ENCODE results near the gene SP8.

The SP8 gene

GRCh38 chr7:20748853-20749252 lies 37.8 kb downstream of the SP8 start:
- DNase-seq: no peak

GRCh38 chr7:20747001-20747400 lies 39.7 kb downstream of the SP8 start:
- no peak for DNase-seq

- no peak for DNase-seq
Measured at GRCh38 chr7:20745702-20746101, 41.0 kb downstream of the SP8 start.

GRCh38 chr7:20744954-20745446 lies 41.7 kb downstream of the SP8 start:
- no peak for DNase-seq

GRCh38 chr7:20742913-20743312 lies 43.8 kb downstream of the SP8 start:
- DNase-seq: no peak

- no peak for DNase-seq
Measured at GRCh38 chr7:20741801-20742200, 44.9 kb downstream of the SP8 start.

- no peak for DNase-seq
Measured at GRCh38 chr7:20738518-20739481, 47.9 kb downstream of the SP8 start.

GRCh38 chr7:20737840-20738448 lies 48.7 kb downstream of the SP8 start:
- no peak for DNase-seq

- DNase-seq: no peak
Measured at GRCh38 chr7:20735346-20736065, 51.2 kb downstream of the SP8 start.

All from NCI-H1694 treated with DMSO at 0.1 percent for 48 hours (cell line).